Gastroesophageal sphincter (tissue), 4 donors: ENCODE results near the gene DRC7. TPM values are rescaled to one million over a fixed set of nuclear protein-coding genes. Genes with fewer than 3 reads are reported as not detected.

Source experiments
- ATAC-seq: fragments of 150-250 bp; one replicate; pipeline ENCODE4 v1.9.1; 2016; ENCODE audit warnings: mild to moderate bottlenecking, moderate library complexity
- H3K27ac ChIP-seq, 4 donors: fragments of 200-600 bp; sonication (generic) in 3 of 4; 1 replicate in 3 of 4; 2 replicates in 1 of 4; pipeline ENCODE4 v1.5.1; 2016 to 2019
- H3K27me3 ChIP-seq: fragments of 200-600 bp; sonication (generic); one replicate; pipeline ENCODE4 v1.5.1; 2019
- H3K36me3 ChIP-seq, 2 donors: fragments of 200-600 bp; sonication (generic); one replicate each; pipeline ENCODE4 v1.5.1; 2019; ENCODE audit warnings: control low read depth in 1 of 2
- H3K4me1 ChIP-seq, 3 donors: fragments of 200-600 bp; sonication (generic); 1 replicate in 2 of 3; 2 replicates in 1 of 3; pipeline ENCODE4 v1.5.1; 2016 to 2019; ENCODE audit warnings: control low read depth in 2 of 3
- H3K4me3 ChIP-seq, 2 donors: fragments of 200-600 bp; sonication (generic); one replicate each; pipeline ENCODE4 v1.5.1; 2019; ENCODE audit warnings: mild to moderate bottlenecking in 1 of 2, moderate library complexity in 1 of 2
- H3K9me3 ChIP-seq, 3 donors: fragments of 200-600 bp; sonication (generic); one replicate each; pipeline ENCODE4 v1.5.1; 2017 to 2019; ENCODE audit warnings: control low read depth in 2 of 3
- CTCF ChIP-seq, 4 experiments: fragments of 200-600 bp in 2 of 4; fragments of 450-650 bp in 2 of 4; sonication (generic) in 1 of 4; IDR thresholded peaks; one replicate each; pipeline ENCODE4 v1.5.1; 2017 to 2019; ENCODE audit warnings: antibody characterized with exemption in 4 of 4, mild to moderate bottlenecking in 2 of 4, moderate library complexity in 2 of 4
- EP300 ChIP-seq: sonication (generic); formaldehyde crosslinking; IDR thresholded peaks from one replicate; pipeline ENCODE4 v1.6.1; 2017; ENCODE audit warnings: antibody characterized with exemption, mild to moderate bottlenecking
- POLR2A ChIP-seq, 2 donors: fragments of 450-650 bp; IDR thresholded peaks; one replicate each; pipeline ENCODE4 v1.6.1; 2017; ENCODE audit warnings: antibody characterized with exemption in 2 of 2, mild to moderate bottlenecking in 2 of 2, moderate library complexity in 1 of 2
- POLR2AphosphoS5 ChIP-seq: sonication (generic); formaldehyde crosslinking; IDR thresholded peaks from one replicate; pipeline ENCODE4 v1.6.1; 2017; ENCODE audit warnings: antibody characterized with exemption
- WGBS, 2 donors: methylation state at CpG; one replicate each; pipeline ENCODE4 v1.1.5; 2018; ENCODE audit warnings: low coverage in 1 of 2; 5-methylcytosine and 5-hydroxymethylcytosine counted together
- total RNA-seq, 4 donors: library from RNA; depleted of rRNA; stranded (reverse); fragments of >200 nt; gene quantifications; one replicate each; pipeline ENCODE4 v1.1.0, GENCODE V29; 2016

The DRC7 gene
- total RNA-seq, 4 donors from 2014 or later, result 0.15 TPM; not detected in 3

GRCh38 chr16:57694231-57694724 is 328 bp upstream of the DRC7 start:
- ATAC-seq, result no peak
- Histone ChIP-seq H3K4me3 (peak overlapping the region in 1 of 2 donors; percentile 25), H3K9me3 (no peaks in the 10 kb centered on the region), H3K27me3 (peaks cover 23% of the 10 kb centered on the region), H3K27ac (no peak overlapping the region), H3K36me3 (no peaks in the 10 kb centered on the region), H3K4me1 (no peaks in the 10 kb centered on the region)
- TF ChIP-seq CTCF (IDR thresholded peaks at IDR 0.05) (no peak), POLR2AphosphoS5 (no peak), EP300 (no peak), POLR2A (IDR thresholded peaks at IDR 0.05) (no peak)
- WGBS, 2 donors, result 52 to 63% methylated on average over 8 to 10 of the region's 10 CpGs

GRCh38 chr16:57695680-57696069 is 1.1 kb downstream of the DRC7 start:
- no peak overlapping the region for H3K4me3 ChIP-seq
- 63% methylated on average over 2 of the region's 5 CpGs; no CpG with 5 or more reads in 1 of the 2 donors for WGBS, 2 donors
- no peaks in the 10 kb centered on the region for H3K36me3 ChIP-seq
- H3K9me3 ChIP-seq, result no peaks in the 10 kb centered on the region
- no peak overlapping the region for H3K27ac ChIP-seq
- TF ChIP-seq CTCF (IDR thresholded peaks at IDR 0.05), result no peak
- TF ChIP-seq POLR2AphosphoS5, result no peak
- no peak for TF ChIP-seq EP300
- TF ChIP-seq POLR2A (IDR thresholded peaks at IDR 0.05), result no peak
- ATAC-seq, result no peak
- peaks cover 9% of the 10 kb centered on the region for H3K27me3 ChIP-seq
- H3K4me1 ChIP-seq, result no peaks in the 10 kb centered on the region

GRCh38 chr16:57696240-57696639 is 1.6 kb downstream of the DRC7 start:
- Histone ChIP-seq H3K27ac (no peak overlapping the region), H3K9me3 (no peaks in the 10 kb centered on the region), H3K27me3 (peaks cover 4% of the 10 kb centered on the region), H3K4me1 (no peaks in the 10 kb centered on the region), H3K4me3 (no peak overlapping the region), H3K36me3 (no peaks in the 10 kb centered on the region)
- ATAC-seq, result no peak
- TF ChIP-seq POLR2A (IDR thresholded peaks at IDR 0.05), result no peak
- no peak for TF ChIP-seq CTCF (IDR thresholded peaks at IDR 0.05)
- no peak for TF ChIP-seq EP300
- WGBS, 2 donors, result 100% methylated on average over 2 to 3 of the region's 7 CpGs

GRCh38 chr16:57697896-57698537 is 3.4 kb downstream of the DRC7 start:
- TF ChIP-seq EP300 (no peak), POLR2A (IDR thresholded peaks at IDR 0.05) (no peak), POLR2AphosphoS5 (no peak), CTCF (IDR thresholded peaks at IDR 0.05) (no peak)
- Histone ChIP-seq H3K9me3 (no peaks in the 10 kb centered on the region), H3K4me3 (no peak overlapping the region), H3K27ac (no peak overlapping the region), H3K27me3 (peaks cover 4% of the 10 kb centered on the region), H3K4me1 (no peaks in the 10 kb centered on the region), H3K36me3 (no peaks in the 10 kb centered on the region)
- no peak for ATAC-seq
- WGBS, 2 donors, result 85% methylated on average over 7 of the region's 17 CpGs; no CpG with 5 or more reads in 1 of the 2 donors

- ATAC-seq, result no peak
- no peak overlapping the region for H3K27ac ChIP-seq
- H3K9me3 ChIP-seq, result no peaks in the 10 kb centered on the region
- no peaks in the 10 kb centered on the region for H3K4me1 ChIP-seq
- WGBS, 2 donors, result 40 to 100% methylated on average over 1 of the region's 16 CpGs
- H3K27me3 ChIP-seq, result peaks cover 4% of the 10 kb centered on the region
- H3K4me3 ChIP-seq, result no peak overlapping the region
- no peaks in the 10 kb centered on the region for H3K36me3 ChIP-seq
- no peak for TF ChIP-seq POLR2A (IDR thresholded peaks at IDR 0.05)
- TF ChIP-seq CTCF (IDR thresholded peaks at IDR 0.05), result no peak
- TF ChIP-seq POLR2AphosphoS5, result no peak
- no peak for TF ChIP-seq EP300
Measured at GRCh38 chr16:57698812-57699405, 4.3 kb downstream of the DRC7 start.
